Measurements from ENCODE around the gene NME3. TPM values are rescaled to one million over a fixed set of nuclear protein-coding genes. Genes with fewer than 3 reads are reported as not detected.
A peak's percentile ranks its signal among the peaks of the same experiment; 100 is the strongest.

Gene NME3
- total and polyA plus RNA-seq, 9 of the 15 experiments (the other 6 are each of a cell fraction or from before 2014, with no cell fraction given): 0.68 to 76.3 (median 11.5) TPM

DNA sequence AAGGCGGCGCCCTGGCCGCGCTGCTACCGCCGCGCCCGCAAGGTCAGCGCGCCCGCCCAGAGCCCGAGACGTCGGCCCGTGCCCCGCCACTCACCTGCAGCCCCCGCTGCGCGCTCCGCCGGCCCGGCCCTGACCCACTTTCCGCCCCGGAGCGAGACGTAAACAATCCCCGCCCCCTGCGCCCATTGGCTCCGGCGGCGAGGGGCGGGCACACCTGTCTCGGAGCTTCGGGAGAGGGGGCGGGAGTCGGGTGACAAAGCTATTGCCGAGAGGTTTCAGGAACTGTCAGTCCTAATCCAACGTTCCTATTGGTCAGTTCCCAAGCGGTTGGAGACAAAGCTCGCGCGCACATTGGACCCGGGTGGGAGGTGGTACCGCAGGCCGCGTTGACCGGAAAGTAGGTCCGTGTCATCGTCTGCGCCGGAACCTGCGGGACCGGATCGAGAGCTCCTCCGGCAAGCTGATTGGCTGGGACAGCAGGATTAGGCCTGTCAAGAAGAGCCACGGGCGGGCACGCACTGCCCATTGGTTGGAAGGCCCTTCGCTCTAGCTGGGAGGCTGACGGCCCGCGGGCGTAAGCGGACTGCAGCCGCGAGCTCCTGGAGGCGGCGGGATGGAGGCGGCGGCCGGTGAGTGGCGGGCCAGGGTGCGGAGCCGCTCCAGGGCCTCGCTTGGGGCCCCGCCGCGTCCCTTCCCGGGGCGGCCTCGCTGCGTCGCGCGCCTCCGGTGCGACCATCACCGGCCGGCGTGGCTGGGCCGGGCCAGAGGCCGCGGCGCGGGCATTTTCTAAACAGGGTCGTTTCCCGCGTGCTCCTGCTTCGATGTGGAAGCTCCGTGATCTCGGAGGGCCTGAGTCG, 11.3 kb upstream of the NME3 start, which contains the start of the genes NUBP2 and SPSB3:
TSS of gene NUBP2 (plus strand) at position 553 of the 857 bp plus-strand sequence. CDS start at position 614, 61 bp downstream.
TSS of gene SPSB3 (minus strand) at position 164 of the 857 bp plus-strand sequence. CDS start 1,088 bp downstream, outside the sequence.
- Histone ChIP-seq H3K4me2 (ENCODE audit: insufficient read depth, low read length) (peak within 1 kb of the TSS; percentile 98), H3K36me3 (ENCODE audit: control insufficient read depth, insufficient read depth, low read length) (peaks cover 51% of the 10 kb centered on the region; the same call in 1 of the 3 replicates), H2AFZ (ENCODE audit: low read depth, low read length) (peak within 1 kb of the TSS; percentile 68), H3K9me1 (ENCODE audit: control insufficient read depth, insufficient read depth, low read length) (no peaks in the 10 kb centered on the region), H3K4me1 (replicated peaks in 1 of 2; ENCODE audit: control insufficient read depth in 2 of 2, insufficient read depth in 2 of 2, low read length in 2 of 2) (peaks cover 4 to 84% of the 10 kb centered on the region in 2 experiments; a peak in 3 of 5 replicates), H3K27ac (ENCODE audit: extremely low read depth, low read depth, low read length) (peak within 1 kb of the TSS; percentile 78), H3K9ac (ENCODE audit: insufficient read depth in 1 of 2, low read depth in 2 of 2, low read length in 2 of 2) (peak within 1 kb of the TSS; percentile 86 to 96), H4K20me1 (replicated peaks; ENCODE audit: control insufficient read depth, insufficient read depth, low read length) (peaks cover 3% of the 10 kb centered on the region; the same call in 1 of the 2 replicates), H3K9me3 (replicated peaks; ENCODE audit: control insufficient read depth, insufficient read depth, low read depth, low read length) (no peaks in the 10 kb centered on the region), H3K4me3 (peak within 1 kb of the TSS; percentile 99), H3K79me2 (ENCODE audit: control insufficient read depth, insufficient read depth, low read length) (peaks cover 53% of the 10 kb centered on the region), H3K27me3 (ENCODE audit: control insufficient read depth in 2 of 2, insufficient read depth in 2 of 2, low read length in 2 of 2) (no peaks in the 10 kb centered on the region)
- ChIA-PET POLR2A (interaction anchor here (0.6 to 2.3 kb wide), 17 partner anchors 8 to 1101 kb away, joined by 3 to 35 read pairs (median 4); partner anchors contain the start of genes EME2, MRPS34, NME3 and RPS2), CTCF (ENCODE audit: low intra/inter-chr PET ratio) (interaction anchor here (0.6 to 0.7 kb wide), 2 partner anchors 167 to 484 kb away, joined by 3 read pairs; no protein-coding TSS in a partner anchor)
- in situ Hi-C loops (cut with MboI): loop anchor here (5.0 kb wide), 1 partner anchor 150 kb away; no protein-coding TSS in a partner anchor
- under 1% methylated on average over 64 of the region's 102 CpGs for WGBS (ENCODE audit: insufficient coverage, low coverage, missing lambda C conversion rate)
- DNase-seq (ENCODE audit: extremely low read depth in 1 of 4, low spot score in 3 of 4) (peak; percentile 94 to 100 (median 96)), FAIRE-seq (peak; percentile 100), ATAC-seq (peak; percentile 93)
- no TSS peak for BruUV-seq (replicated peaks)
- intact Hi-C loops (cut with micrococcal nuclease): loop anchor here (5.0 kb wide), 1 partner anchor 170 kb away; the partner anchor contains the start of genes CRAMP1 and IFT140
- TF ChIP-seq SRSF1 (IDR thresholded peaks at IDR 0.05; ENCODE audit: low read depth, low read length): no peak
- TF ChIP-seq, protein P1, sequence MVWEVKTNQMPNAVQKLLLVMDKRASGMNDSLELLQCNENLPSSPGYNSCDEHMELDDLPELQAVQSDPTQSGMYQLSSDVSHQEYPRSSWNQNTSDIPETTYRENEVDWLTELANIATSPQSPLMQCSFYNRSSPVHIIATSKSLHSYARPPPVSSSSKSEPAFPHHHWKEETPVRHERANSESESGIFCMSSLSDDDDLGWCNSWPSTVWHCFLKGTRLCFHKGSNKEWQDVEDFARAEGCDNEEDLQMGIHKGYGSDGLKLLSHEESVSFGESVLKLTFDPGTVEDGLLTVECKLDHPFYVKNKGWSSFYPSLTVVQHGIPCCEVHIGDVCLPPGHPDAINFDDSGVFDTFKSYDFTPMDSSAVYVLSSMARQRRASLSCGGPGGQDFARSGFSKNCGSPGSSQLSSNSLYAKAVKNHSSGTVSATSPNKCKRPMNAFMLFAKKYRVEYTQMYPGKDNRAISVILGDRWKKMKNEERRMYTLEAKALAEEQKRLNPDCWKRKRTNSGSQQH (CRISPR knock-in tag; IDR thresholded peaks at IDR 0.05): no peak
- TF ChIP-seq RBFOX2 (IDR thresholded peaks at IDR 0.05; ENCODE audit: low read depth, low read length): peak; percentile 84
- peak; percentile 99 for TF ChIP-seq NFYB (IDR thresholded peaks at IDR 0.05; ENCODE audit: extremely low read depth, insufficient read length)
- peak; percentile 82 for TF ChIP-seq HCFC1 (IDR thresholded peaks at IDR 0.05; ENCODE audit: low read depth, low read length)
- TF ChIP-seq, protein P2, sequence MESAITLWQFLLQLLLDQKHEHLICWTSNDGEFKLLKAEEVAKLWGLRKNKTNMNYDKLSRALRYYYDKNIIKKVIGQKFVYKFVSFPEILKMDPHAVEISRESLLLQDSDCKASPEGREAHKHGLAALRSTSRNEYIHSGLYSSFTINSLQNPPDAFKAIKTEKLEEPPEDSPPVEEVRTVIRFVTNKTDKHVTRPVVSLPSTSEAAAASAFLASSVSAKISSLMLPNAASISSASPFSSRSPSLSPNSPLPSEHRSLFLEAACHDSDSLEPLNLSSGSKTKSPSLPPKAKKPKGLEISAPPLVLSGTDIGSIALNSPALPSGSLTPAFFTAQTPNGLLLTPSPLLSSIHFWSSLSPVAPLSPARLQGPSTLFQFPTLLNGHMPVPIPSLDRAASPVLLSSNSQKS (CRISPR knock-in tag; IDR thresholded peaks at IDR 0.05): no peak
- TF ChIP-seq SP1 (CRISPR knock-in tag; IDR thresholded peaks at IDR 0.05): peak; percentile 96
- peak; percentile 77; the same call in 1 of the 2 replicates for TF ChIP-seq MTA3 (IDR thresholded peaks at IDR 0.05; ENCODE audit: borderline replicate concordance)
- TF ChIP-seq SPI1 (IDR thresholded peaks at IDR 0.05; ENCODE audit: borderline replicate concordance, low read depth, low read length): no peak
- no peak for TF ChIP-seq SMARCE1 (IDR thresholded peaks at IDR 0.05)
- no peak for TF ChIP-seq PTTG1 (tag; IDR thresholded peaks at IDR 0.05; ENCODE audit: low read depth)
- TF ChIP-seq, protein P3, sequence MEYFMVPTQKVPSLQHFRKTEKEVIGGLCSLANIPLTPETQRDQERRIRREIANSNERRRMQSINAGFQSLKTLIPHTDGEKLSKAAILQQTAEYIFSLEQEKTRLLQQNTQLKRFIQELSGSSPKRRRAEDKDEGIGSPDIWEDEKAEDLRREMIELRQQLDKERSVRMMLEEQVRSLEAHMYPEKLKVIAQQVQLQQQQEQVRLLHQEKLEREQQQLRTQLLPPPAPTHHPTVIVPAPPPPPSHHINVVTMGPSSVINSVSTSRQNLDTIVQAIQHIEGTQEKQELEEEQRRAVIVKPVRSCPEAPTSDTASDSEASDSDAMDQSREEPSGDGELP (CRISPR knock-in tag; IDR thresholded peaks at IDR 0.05; ENCODE audit: borderline replicate concordance): peak; percentile 81
- 0 out of 4 replicates have a peak, but pooled peaks of 1 of the 2 experiments have one; percentile 33 for TF ChIP-seq TEAD1 (CRISPR knock-in tag; IDR thresholded peaks at IDR 0.05)
- TF ChIP-seq FOXK2 (conservative IDR thresholded peaks at IDR 0.05 in 1 of 2, IDR thresholded peaks at IDR 0.05 in 1 of 2; ENCODE audit: low read depth in 2 of 2): peak; percentile 87
- TF ChIP-seq ZNF124 (CRISPR knock-in tag; IDR thresholded peaks at IDR 0.05): no peak
- TF ChIP-seq KDM1A (IDR thresholded peaks at IDR 0.05): no peak
- TF ChIP-seq SAFB (IDR thresholded peaks at IDR 0.05; ENCODE audit: borderline replicate concordance, low read depth, low read length): peak; percentile 51; the same call in 1 of the 2 replicates
